GM13976 (cell line): ENCODE data around the gene ATG14.
"Not testable (repeated sequence)": the region's sequence is repeated elsewhere in the genome, so short reads cannot be mapped to it uniquely, and the experiment has no call there.

Source experiments
- DNase-seq: peaks from one replicate; pipeline ENCODE4 v3.0.0; 2012; ENCODE audit warnings: low spot score
- CTCF ChIP-seq: IDR thresholded peaks from 2 replicates; pipeline ENCODE4 v1.5.1; 2012; ENCODE audit warnings: borderline replicate concordance, mild to moderate bottlenecking; ENCODE audit not compliant: insufficient read depth; ENCODE audit errors: extremely low read depth, missing control alignments, control extremely low read depth
- in situ Hi-C: fragments of 300-500 bp; cut with MboI; formaldehyde crosslinking; loops from one replicate; pipeline ENCODE4 v1.12.0; 2022; ENCODE audit warnings: low sequenced_read_pairs, mixed read lengths, inconsistent platforms; ENCODE audit not compliant: unreplicated experiment

ATG14 gene, protein sequence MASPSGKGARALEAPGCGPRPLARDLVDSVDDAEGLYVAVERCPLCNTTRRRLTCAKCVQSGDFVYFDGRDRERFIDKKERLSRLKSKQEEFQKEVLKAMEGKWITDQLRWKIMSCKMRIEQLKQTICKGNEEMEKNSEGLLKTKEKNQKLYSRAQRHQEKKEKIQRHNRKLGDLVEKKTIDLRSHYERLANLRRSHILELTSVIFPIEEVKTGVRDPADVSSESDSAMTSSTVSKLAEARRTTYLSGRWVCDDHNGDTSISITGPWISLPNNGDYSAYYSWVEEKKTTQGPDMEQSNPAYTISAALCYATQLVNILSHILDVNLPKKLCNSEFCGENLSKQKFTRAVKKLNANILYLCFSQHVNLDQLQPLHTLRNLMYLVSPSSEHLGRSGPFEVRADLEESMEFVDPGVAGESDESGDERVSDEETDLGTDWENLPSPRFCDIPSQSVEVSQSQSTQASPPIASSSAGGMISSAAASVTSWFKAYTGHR

DNA sequence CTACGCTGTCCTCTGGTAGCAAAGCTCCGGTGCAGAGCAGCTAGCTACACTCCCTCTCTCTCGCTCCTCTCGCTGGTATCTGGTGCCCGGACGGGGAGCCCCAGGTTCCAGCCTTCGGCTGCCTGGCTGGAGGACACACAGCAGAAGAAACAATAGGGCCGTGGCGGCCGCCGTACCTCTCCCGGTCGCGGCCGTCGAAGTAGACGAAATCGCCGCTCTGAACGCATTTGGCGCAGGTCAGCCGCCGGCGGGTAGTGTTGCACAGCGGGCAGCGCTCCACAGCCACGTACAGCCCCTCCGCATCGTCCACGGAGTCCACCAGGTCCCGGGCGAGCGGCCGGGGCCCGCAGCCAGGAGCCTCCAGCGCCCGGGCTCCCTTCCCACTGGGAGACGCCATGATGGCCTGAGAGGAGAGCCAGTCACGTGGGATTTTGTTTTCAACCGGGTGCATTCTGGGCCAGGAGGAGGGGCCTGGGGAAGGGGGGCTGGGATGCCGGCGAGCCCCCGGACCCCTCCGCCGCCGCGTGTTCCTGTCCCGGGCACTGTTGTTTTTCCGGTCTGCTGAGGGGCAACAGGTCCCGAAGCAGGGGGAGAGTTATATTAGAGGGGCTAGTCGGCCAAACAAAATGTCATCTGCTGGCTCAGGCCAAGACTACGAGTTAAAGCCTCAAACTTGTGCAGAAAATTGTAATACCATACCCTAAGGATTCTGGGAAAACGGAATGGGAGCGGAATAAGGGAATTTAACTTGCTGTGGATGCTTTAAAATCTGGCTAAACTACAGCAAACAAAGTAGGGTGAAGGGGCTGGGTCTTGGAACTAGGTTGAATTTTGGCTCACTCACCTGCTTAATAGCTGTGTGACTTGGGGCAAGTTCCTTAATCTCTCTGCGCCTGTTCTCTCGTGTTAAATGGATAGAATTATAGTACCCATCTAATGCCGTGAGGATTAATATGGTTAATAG is at the start of gene ATG14:
TSS of gene ATG14 (minus strand) at position 405 of the 964 bp plus-strand sequence. CDS start at position 397, 8 bp downstream.
- in situ Hi-C loops: no loop called here
- no peak for TF ChIP-seq CTCF

DNA sequence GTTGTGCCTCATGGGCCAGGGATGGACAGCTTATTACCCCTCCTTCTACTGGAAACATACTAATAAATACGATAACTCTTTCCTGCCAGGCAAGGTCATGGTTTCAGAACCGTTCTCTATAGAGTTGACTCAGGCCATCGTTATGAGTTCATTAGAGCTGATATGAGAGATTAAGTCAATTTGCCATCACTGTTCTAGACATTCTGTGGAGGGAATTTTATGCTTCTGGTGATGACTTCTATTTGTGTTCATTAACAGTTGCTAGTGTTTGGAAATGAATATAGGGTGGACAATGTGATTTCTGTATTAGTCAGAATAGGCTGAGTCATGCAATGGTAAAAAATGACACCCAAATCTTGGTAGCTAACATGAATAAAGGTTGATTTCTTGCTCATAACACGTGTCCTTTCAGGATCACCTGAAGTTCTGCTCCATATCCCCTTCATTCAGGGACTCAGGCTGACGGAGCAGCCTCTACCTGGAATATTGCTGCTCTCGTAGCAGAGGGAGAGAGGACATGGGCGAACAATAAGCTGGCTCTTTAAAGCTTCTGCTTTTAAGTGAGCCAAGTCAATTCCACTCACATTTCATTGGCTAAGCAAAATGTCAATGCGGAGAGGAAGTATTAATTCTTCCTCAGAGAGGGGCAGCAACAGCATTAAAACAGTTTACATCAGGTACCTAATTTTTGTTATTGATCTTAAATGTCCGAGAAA is 47.3 kb upstream of the ATG14 start:
- DNase-seq: peak; percentile 64
- TF ChIP-seq CTCF: no peak
- in situ Hi-C loops: no loop called here

More for the DNA sequence above, at the start of gene ATG14:
- peak; percentile 95 for DNase-seq

GRCh38 chr14:55457496-55457895 is 45.9 kb upstream of the ATG14 start:
- no peak for TF ChIP-seq CTCF
- in situ Hi-C loops: no loop called here
- no peak for DNase-seq

GRCh38 chr14:55456411-55456810 is 44.8 kb upstream of the ATG14 start:
- DNase-seq, in situ Hi-C loops: not testable (repeated sequence)

DNA sequence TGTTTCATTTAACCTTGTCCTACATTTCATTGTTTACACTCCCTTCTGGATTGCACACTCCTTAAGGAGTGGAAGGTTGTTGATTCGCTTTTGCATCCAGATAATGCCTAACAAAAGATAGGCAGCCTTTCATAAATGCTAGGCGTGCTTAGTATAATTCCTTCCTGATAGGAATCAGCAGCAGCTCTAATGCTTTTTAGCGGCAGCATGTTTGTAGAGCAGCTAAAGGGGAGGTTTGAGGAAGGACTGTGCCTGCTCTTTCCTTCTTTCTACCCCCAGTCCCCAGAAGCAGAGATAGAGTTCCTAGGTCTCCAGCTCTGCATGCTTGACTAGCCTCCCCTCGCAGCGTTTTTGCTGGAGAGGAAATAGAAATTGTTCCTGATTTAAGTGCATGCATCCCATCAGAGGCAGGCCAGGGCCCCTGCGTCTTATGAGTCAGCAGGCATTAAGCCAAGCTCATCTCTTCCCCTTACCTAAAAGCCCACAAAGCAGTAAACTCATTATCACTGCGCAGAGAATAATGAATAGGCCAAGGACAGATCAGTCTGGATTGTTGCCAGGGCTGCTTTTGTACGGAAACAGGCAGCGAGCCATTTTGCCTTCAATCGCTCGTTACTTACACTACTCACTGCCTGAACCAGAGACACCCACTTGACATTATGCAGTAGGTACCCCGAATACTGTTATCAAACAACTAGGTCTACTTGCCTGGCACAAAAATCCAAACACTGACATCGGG is 42.8 kb upstream of the ATG14 start:
- DNase-seq: no peak
- TF ChIP-seq CTCF: no peak
- in situ Hi-C loops: no loop called here

- in situ Hi-C loops: no loop called here
- TF ChIP-seq CTCF: no peak
- DNase-seq: no peak
Measured at GRCh38 chr14:55451950-55452349, 40.3 kb upstream of the ATG14 start.
